GM20000 (cell line): ENCODE results near the gene CYP21A2.

ENCODE experiments used
- DNase-seq: peaks from one replicate; pipeline ENCODE4 v3.0.0; 2012; ENCODE audit warnings: low spot score
- CTCF ChIP-seq: IDR thresholded peaks from 2 replicates; pipeline ENCODE4 v1.5.1; 2012; ENCODE audit warnings: mild to moderate bottlenecking, control low read depth; ENCODE audit errors: extremely low read depth, missing control alignments

Gene CYP21A2

GRCh38 chr6:32079566-32080290 lies 41.5 kb downstream of the CYP21A2 start:
- DNase-seq, result no peak

DNA sequence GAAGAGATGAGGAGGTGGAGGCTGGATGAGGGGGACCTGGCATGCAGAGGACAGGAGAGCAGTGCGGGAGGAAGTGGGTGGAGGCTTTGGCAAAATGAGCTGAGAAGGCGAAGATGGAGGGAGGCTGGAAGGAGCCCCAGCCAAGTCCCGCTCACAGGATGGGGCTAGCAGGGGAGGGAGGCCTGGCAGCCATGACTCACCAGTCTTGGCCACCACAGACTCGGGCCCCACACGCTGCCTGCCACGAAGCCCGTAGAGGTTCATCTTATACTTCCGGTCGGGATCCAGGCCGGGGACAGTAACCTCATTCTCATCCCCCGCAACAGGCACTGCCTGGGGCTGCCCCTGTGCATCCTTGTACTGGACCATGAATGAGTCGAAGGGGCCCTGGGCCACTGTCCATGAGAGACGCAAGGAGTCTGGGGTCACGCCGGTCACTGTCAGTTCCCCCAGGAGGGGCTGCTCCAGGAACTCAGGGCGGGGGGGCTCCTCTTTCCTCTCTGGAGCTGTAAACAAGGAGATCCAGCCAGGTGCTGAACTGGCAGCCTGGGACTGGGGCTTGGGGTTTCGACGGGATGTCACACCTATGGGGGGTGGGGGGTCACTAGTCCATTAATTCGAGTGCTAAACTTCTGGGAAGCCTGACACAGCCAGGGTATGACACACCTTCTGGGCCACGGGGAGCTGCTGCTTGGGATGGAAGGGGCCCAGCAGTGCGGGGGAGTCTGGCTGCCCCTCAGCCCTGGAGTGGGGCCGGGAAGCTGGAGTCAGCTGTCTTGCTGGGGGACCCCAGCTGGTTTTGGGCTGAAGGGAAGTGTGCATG lies 43.2 kb downstream of the CYP21A2 start:
- DNase-seq, result no peak

More at GRCh38 chr6:32079566-32080290, 41.5 kb downstream of the CYP21A2 start:
- TF ChIP-seq CTCF, result no peak

GRCh38 chr6:32082478-32082877 lies 44.3 kb downstream of the CYP21A2 start:
- no peak for TF ChIP-seq CTCF
- no peak for DNase-seq

More for the DNA sequence above, 43.2 kb downstream of the CYP21A2 start:
- no peak for TF ChIP-seq CTCF

GRCh38 chr6:32082935-32083334 lies 44.7 kb downstream of the CYP21A2 start:
- no peak for DNase-seq

GRCh38 chr6:32083812-32084768 lies 45.9 kb downstream of the CYP21A2 start:
- no peak for TF ChIP-seq CTCF
- DNase-seq, result no peak

More at GRCh38 chr6:32082935-32083334, 44.7 kb downstream of the CYP21A2 start:
- TF ChIP-seq CTCF, result no peak

DNA sequence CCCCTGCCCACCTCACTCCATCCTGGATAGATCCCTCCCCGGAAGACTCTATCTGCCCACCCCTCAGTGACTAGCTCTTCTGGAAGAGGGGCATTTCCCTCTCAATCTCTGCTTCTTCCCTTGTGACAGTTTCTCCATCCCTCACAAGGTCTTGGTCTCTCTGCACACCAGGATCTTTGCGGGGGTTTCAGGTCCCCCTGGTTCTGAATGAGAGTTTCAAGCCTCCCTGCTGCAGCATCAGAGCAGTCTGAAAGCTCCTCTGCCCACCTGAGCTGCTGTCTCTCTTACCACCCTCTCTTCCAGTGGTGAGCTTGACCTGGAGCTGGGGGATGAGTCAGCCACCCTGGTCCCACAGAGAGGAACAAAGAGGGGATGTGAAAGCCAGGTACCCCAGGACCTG lies 46.6 kb downstream of the CYP21A2 start:
- TF ChIP-seq CTCF, result no peak
- DNase-seq, result no peak
